Middle frontal gyrus (tissue), 1 donor: ENCODE results near the gene PRMT5.

Source experiments
- DNase-seq: peaks from one replicate; pipeline ENCODE4 v3.0.0-alpha.2; 2015; ENCODE audit warnings: low spot score; ENCODE audit errors: extremely low spot score

The PRMT5 gene

GRCh38 chr14:22875748-22876319 is 53.3 kb downstream of the PRMT5 start:
- no peak for DNase-seq

- DNase-seq, result no peak
Measured at GRCh38 chr14:22875003-22875747, 54.0 kb downstream of the PRMT5 start.

- no peak for DNase-seq
Measured at GRCh38 chr14:22872833-22873520, 56.2 kb downstream of the PRMT5 start.

GRCh38 chr14:22872033-22872832 is 56.9 kb downstream of the PRMT5 start:
- no peak for DNase-seq

- DNase-seq, result peak; percentile 58
Measured at GRCh38 chr14:22871224-22872032, 57.7 kb downstream of the PRMT5 start, which contains the start of gene LRP10. LRP10 (plus strand) TSS chr14:22871740; CDS start chr14:22872304, 564 bp downstream.

- DNase-seq, result no peak
Measured at GRCh38 chr14:22870811-22871223, 58.4 kb downstream of the PRMT5 start.
